SK-N-SH (cell line): ENCODE measurements around the gene KLHDC7B. TPM values are rescaled to one million over a fixed set of nuclear protein-coding genes. Genes with fewer than 3 reads are reported as not detected.
A peak's percentile ranks its signal among the peaks of the same experiment; 100 is the strongest.

ENCODE experiments used
- CTCF ChIA-PET: fragments of 300-600, 350-600 bp; formaldehyde crosslinking; extraction: SDS; loops from one replicate; lab custom pipeline; 2021; lab: Yijun Ruan, JAX
- POLR2A ChIA-PET: fragments of 350-600 bp; sonication (Branson Sonifier 250); formaldehyde crosslinking; extraction: SDS; loops from one replicate; lab custom pipeline; 2020; ENCODE audit warnings: antibody characterized with exemption, inconsistent platforms; lab: Yijun Ruan, JAX
- DNase-seq: peaks from one replicate; pipeline ENCODE4 v3.0.0; 2012
- H2AFZ ChIP-seq: fragments of 200-600 bp; sonication (generic); 2 replicates; pipeline ENCODE4 v1.8.1; 2016; ENCODE audit warnings: antibody characterized with exemption, mild to moderate bottlenecking, low read depth
- H3F3A ChIP-seq: fragments of 200-600 bp; sonication (generic); replicated peaks from 2 replicates; pipeline ENCODE3; 2016; ENCODE audit warnings: antibody characterized with exemption, mild to moderate bottlenecking; ENCODE audit not compliant: insufficient read depth
- H3K27ac ChIP-seq, 2 experiments: fragments of 200-500 bp in 1 of 2; fragments of 200-600 bp in 1 of 2; sonication (Bioruptor generic) in 1 of 2; sonication (generic), shearing (Covaris generic) in 1 of 2; 2 replicates each; pipeline versions ENCODE4 v1.5.1 to v1.6.1; 2014 to 2016; ENCODE audit warnings: low read depth in 2 of 2, inconsistent platforms in 1 of 2, low read length in 1 of 2, mild to moderate bottlenecking in 1 of 2, mixed read lengths in 1 of 2
- H3K27me3 ChIP-seq: fragments of 200-600 bp; sonication (generic), shearing (Covaris generic); 2 replicates; pipeline ENCODE4 v1.6.1; 2016; ENCODE audit warnings: mixed run types; ENCODE audit not compliant: insufficient read depth
- H3K36me3 ChIP-seq, 2 experiments: fragments of 200-500 bp in 1 of 2; fragments of 200-600 bp in 1 of 2; sonication (Bioruptor generic) in 1 of 2; sonication (generic) in 1 of 2; replicated peaks in 1 of 2; 2 replicates each; pipeline versions ENCODE3 to v1.5.1; 2014 to 2016; ENCODE audit warnings: low read length in 1 of 2, mild to moderate bottlenecking in 1 of 2; ENCODE audit not compliant: insufficient read depth in 2 of 2, control insufficient read depth in 1 of 2
- H3K4me1 ChIP-seq, 2 experiments: fragments of 200-500 bp in 1 of 2; fragments of 200-600 bp in 1 of 2; sonication (Bioruptor generic) in 1 of 2; sonication (generic), shearing (Covaris generic) in 1 of 2; 2 replicates each; pipeline versions ENCODE4 v1.5.1 to v1.6.1; 2014 to 2016; ENCODE audit warnings: low read depth in 1 of 2, low read length in 1 of 2, mixed run types in 1 of 2; ENCODE audit not compliant: insufficient read depth in 2 of 2, control insufficient read depth in 1 of 2
- H3K4me2 ChIP-seq: fragments of 200-600 bp; sonication (generic), shearing (Covaris generic); 2 replicates; pipeline ENCODE4 v1.6.1; 2017; ENCODE audit warnings: mixed run types
- H3K4me3 ChIP-seq, 2 experiments: fragments of 200-500 bp in 1 of 2; fragments of 200-600 bp in 1 of 2; sonication (Bioruptor generic) in 1 of 2; sonication (generic), shearing (Covaris generic) in 1 of 2; 2 replicates each; pipeline versions ENCODE4 v1.5.1 to v1.8.1; 2014 to 2016; ENCODE audit warnings: low read depth in 2 of 2, inconsistent platforms in 1 of 2, low read length in 1 of 2, mild to moderate bottlenecking in 1 of 2, mixed read lengths in 1 of 2, moderate library complexity in 1 of 2
- H3K79me2 ChIP-seq: fragments of 200-600 bp; sonication (generic); 2 replicates; pipeline ENCODE4 v1.8.1; 2017; ENCODE audit warnings: mild to moderate bottlenecking; ENCODE audit not compliant: insufficient read depth
- H3K9ac ChIP-seq: fragments of 200-600 bp; sonication (generic); 2 replicates; pipeline ENCODE4 v1.6.1; 2017; ENCODE audit warnings: mixed run types
- H3K9me2 ChIP-seq: fragments of 200-600 bp; sonication (generic); 2 replicates; pipeline ENCODE4 v1.6.1; 2017; ENCODE audit warnings: mixed run types
- H3K9me3 ChIP-seq: fragments of 200-600 bp; sonication (generic); 2 replicates; pipeline ENCODE4 v1.6.1; 2017; ENCODE audit warnings: mixed run types, mild to moderate bottlenecking, moderate library complexity
- H4K20me1 ChIP-seq: fragments of 200-600 bp; sonication (generic); 2 replicates; pipeline ENCODE4 v1.6.1; 2017; ENCODE audit warnings: mild to moderate bottlenecking, mixed run types; ENCODE audit not compliant: insufficient read depth
- CTCF ChIP-seq: fragments of 200-600 bp; sonication (generic); IDR thresholded peaks from 2 replicates; pipeline ENCODE4 v1.6.1; 2017; ENCODE audit warnings: antibody characterized with exemption, mild to moderate bottlenecking, moderate library complexity
- ELF1 ChIP-seq: IDR thresholded peaks from 2 replicates; pipeline ENCODE4 v1.4.0; 2012
- EZH2phosphoT487 ChIP-seq: fragments of 200-600 bp; sonication (generic); IDR thresholded peaks from 2 replicates; pipeline ENCODE4 v1.6.1; 2017; ENCODE audit warnings: low read depth, mixed run types, mild to moderate bottlenecking, antibody characterized with exemption, moderate library complexity, borderline replicate concordance
- GATA2 ChIP-seq: sonication (generic); formaldehyde crosslinking; IDR thresholded peaks from 2 replicates; pipeline ENCODE4 v1.5.0; 2020; ENCODE audit warnings: mild to moderate bottlenecking, missing genetic modification reagents
- IRF3 ChIP-seq: fragments of 150-350 bp; IDR thresholded peaks from 2 replicates; pipeline ENCODE4 v1.6.1; 2016; ENCODE audit warnings: mild to moderate bottlenecking, low read depth, low read length
- JUND ChIP-seq: IDR thresholded peaks from 2 replicates; pipeline ENCODE4 v1.4.0; 2012
- MXI1 ChIP-seq: IDR thresholded peaks from 2 replicates; pipeline ENCODE4 v1.6.1; 2012; ENCODE audit warnings: mild to moderate bottlenecking, low read depth, low read length, improper control_type of control experiment
- NRF1 ChIP-seq: IDR thresholded peaks from 2 replicates; pipeline ENCODE4 v1.6.1; 2012; ENCODE audit warnings: low read depth, mild to moderate bottlenecking, low read length
- PBX3 ChIP-seq: IDR thresholded peaks from 2 replicates; pipeline ENCODE4; 2012
- POLR2AphosphoS5 ChIP-seq: IDR thresholded peaks from 2 replicates; pipeline ENCODE4 v1.6.1; 2012; ENCODE audit warnings: low read depth, low read length
- RAD21 ChIP-seq: IDR thresholded peaks from 2 replicates; pipeline ENCODE4 v1.6.1; 2012; ENCODE audit warnings: mild to moderate bottlenecking, low read length
- RCOR1 ChIP-seq: fragments of 150-350 bp; IDR thresholded peaks from 2 replicates; pipeline ENCODE4 v1.6.1; 2017; ENCODE audit warnings: antibody characterized with exemption, low read length
- RFX5 ChIP-seq: IDR thresholded peaks from 2 replicates; pipeline ENCODE4 v1.6.1; 2012; ENCODE audit warnings: mild to moderate bottlenecking, improper control_type of control experiment, low read length
- RXRA ChIP-seq: IDR thresholded peaks from 2 replicates; pipeline ENCODE4 v1.4.0; 2012; ENCODE audit warnings: low read depth, mild to moderate bottlenecking, borderline replicate concordance
- SMC3 ChIP-seq: IDR thresholded peaks from 2 replicates; pipeline ENCODE4 v1.6.1; 2012; ENCODE audit warnings: low read depth, low read length, improper control_type of control experiment
- TAF1 ChIP-seq: IDR thresholded peaks from 2 replicates; pipeline ENCODE4 v1.6.1; 2012; ENCODE audit warnings: low read depth, mild to moderate bottlenecking, low read length, moderate library complexity, borderline replicate concordance
- USF1 ChIP-seq: IDR thresholded peaks from 2 replicates; pipeline ENCODE4 v1.4.0; 2012; ENCODE audit warnings: low read depth, borderline replicate concordance
- WGBS: methylation state at CpG from one replicate; pipeline ENCODE4 v1.1.6; 2017; ENCODE audit warnings: low lambda C conversion rate; 5-methylcytosine and 5-hydroxymethylcytosine counted together
- polyA plus RNA-seq, 3 experiments: library from polyadenylated mRNA; depleted of rRNA; stranded (reverse); fragments of >200 nt; gene quantifications; 2 replicates each; pipeline ENCODE4 v1.2.3, GENCODE V29; 2012

The KLHDC7B gene
- polyA plus RNA-seq, 1 of the 3 experiments (the other 2 are of a cell fraction), result 0.07 TPM

- Histone ChIP-seq H4K20me1 (no peaks in the 10 kb centered on the region), H3K9ac (no peak overlapping the region), H3K4me1 (no peaks in the 10 kb centered on the region; a peak in 1 of 4 replicates), H3K79me2 (no peaks in the 10 kb centered on the region), H2AFZ (no peak overlapping the region), H3K27me3 (no peaks in the 10 kb centered on the region), H3K4me3 (no peak overlapping the region), H3K9me3 (no peaks in the 10 kb centered on the region), H3K9me2 (no peaks in the 10 kb centered on the region), H3K4me2 (no peak overlapping the region), H3K27ac (no peak overlapping the region), H3K36me3 (no peaks in the 10 kb centered on the region), H3F3A (peaks cover 8% of the 10 kb centered on the region)
- POLR2A ChIA-PET, result no interaction called here
- peak; percentile 44 for DNase-seq
- TF ChIP-seq CTCF (no peak), GATA2 (CRISPR knock-in tag) (peak; percentile 64), POLR2AphosphoS5 (no peak)
- CTCF ChIA-PET, result interaction anchor here (5.3 kb wide), 1 partner anchor 10 kb away, joined by 26 read pairs; the partner anchor contains the start of gene SYCE3
- WGBS, result 46% methylated on average over 8 of the region's 8 CpGs
These were observed 7.6 kb downstream of the KLHDC7B start for GRCh38 chr22:50553310-50553709.

- H3K79me2 ChIP-seq, result no peaks in the 10 kb centered on the region
- H3K4me2 ChIP-seq, result no peak overlapping the region
- H3K4me1 ChIP-seq, result no peaks in the 10 kb centered on the region; a peak in 1 of 4 replicates
- no peak for DNase-seq
- TF ChIP-seq NRF1, result no peak
- TF ChIP-seq GATA2 (CRISPR knock-in tag), result no peak
- no peak for TF ChIP-seq EZH2phosphoT487
- TF ChIP-seq JUND, result no peak
- TF ChIP-seq TAF1, result no peak
- no peak for TF ChIP-seq MXI1
- TF ChIP-seq USF1, result no peak
- no peak for TF ChIP-seq RFX5
- TF ChIP-seq IRF3, result no peak
- no peak for TF ChIP-seq RXRA
- TF ChIP-seq ELF1, result no peak
- TF ChIP-seq CTCF, result no peak
- no peak for TF ChIP-seq PBX3
- no peak for TF ChIP-seq RCOR1
- TF ChIP-seq RAD21, result no peak
- no peak for TF ChIP-seq SMC3
- POLR2A ChIA-PET, result no interaction called here
- CTCF ChIA-PET, result interaction anchor here (1.2 to 2.1 kb wide), 3 partner anchors 11 to 70 kb away, joined by 3 to 9 read pairs (median 5); partner anchors contain the start of genes KLHDC7B and SCO2
- H4K20me1 ChIP-seq, result no peaks in the 10 kb centered on the region
- 44% methylated on average over 5 of the region's 5 CpGs for WGBS
- H3K9ac ChIP-seq, result no peak overlapping the region
- H2AFZ ChIP-seq, result no peak overlapping the region
- no peak overlapping the region for H3K4me3 ChIP-seq
- no peaks in the 10 kb centered on the region for H3K9me2 ChIP-seq
- peaks cover 8% of the 10 kb centered on the region for H3F3A ChIP-seq
- H3K27ac ChIP-seq, result no peak overlapping the region
- H3K27me3 ChIP-seq, result no peaks in the 10 kb centered on the region
- H3K9me3 ChIP-seq, result no peaks in the 10 kb centered on the region
- H3K36me3 ChIP-seq, result no peaks in the 10 kb centered on the region
These were observed 11.0 kb downstream of the KLHDC7B start for GRCh38 chr22:50556703-50557102.
